Activated naive CD4-positive, alpha-beta T cell treated with anti-CD3 and anti-CD28 coated beads, Interleukin-2, amount 10 ng/mL, durations not matched to agents 7 days and 5 days (primary cell): ENCODE measurements around the gene LRP10.
"Not testable (repeated sequence)": the region's sequence is repeated elsewhere in the genome, so short reads cannot be mapped to it uniquely, and the experiment has no call there.

Source experiments
- CTCF ChIA-PET: fragments of 350-600 bp; sonication (Branson Sonifier 250); formaldehyde crosslinking; loops from one replicate; lab custom pipeline; 2021; ENCODE audit warnings: antibody characterized with exemption; lab: Charles Lee
- DNase-seq: peaks from one replicate; pipeline ENCODE4 v3.0.0-alpha.2; 2020
- H3K27ac Mint-ChIP-seq: one replicate; pipeline ENCODE4 v1.8.0; 2021; ENCODE audit warnings: mild to moderate bottlenecking, moderate library complexity, mixed read lengths
- H3K27me3 Mint-ChIP-seq: one replicate; pipeline ENCODE4 v1.8.0; 2021; ENCODE audit warnings: mild to moderate bottlenecking, mixed read lengths
- H3K36me3 Mint-ChIP-seq: one replicate; pipeline ENCODE4 v1.8.0; 2021; ENCODE audit warnings: mixed read lengths
- H3K4me1 Mint-ChIP-seq: one replicate; pipeline ENCODE4 v1.8.0; 2021; ENCODE audit warnings: mixed read lengths
- H3K4me3 Mint-ChIP-seq: one replicate; pipeline ENCODE4 v1.8.0; 2021; ENCODE audit warnings: mild to moderate bottlenecking, moderate library complexity, mixed read lengths
- H3K9me3 Mint-ChIP-seq: one replicate; pipeline ENCODE4 v1.8.0; 2021; ENCODE audit warnings: mixed read lengths

The LRP10 gene

DNA sequence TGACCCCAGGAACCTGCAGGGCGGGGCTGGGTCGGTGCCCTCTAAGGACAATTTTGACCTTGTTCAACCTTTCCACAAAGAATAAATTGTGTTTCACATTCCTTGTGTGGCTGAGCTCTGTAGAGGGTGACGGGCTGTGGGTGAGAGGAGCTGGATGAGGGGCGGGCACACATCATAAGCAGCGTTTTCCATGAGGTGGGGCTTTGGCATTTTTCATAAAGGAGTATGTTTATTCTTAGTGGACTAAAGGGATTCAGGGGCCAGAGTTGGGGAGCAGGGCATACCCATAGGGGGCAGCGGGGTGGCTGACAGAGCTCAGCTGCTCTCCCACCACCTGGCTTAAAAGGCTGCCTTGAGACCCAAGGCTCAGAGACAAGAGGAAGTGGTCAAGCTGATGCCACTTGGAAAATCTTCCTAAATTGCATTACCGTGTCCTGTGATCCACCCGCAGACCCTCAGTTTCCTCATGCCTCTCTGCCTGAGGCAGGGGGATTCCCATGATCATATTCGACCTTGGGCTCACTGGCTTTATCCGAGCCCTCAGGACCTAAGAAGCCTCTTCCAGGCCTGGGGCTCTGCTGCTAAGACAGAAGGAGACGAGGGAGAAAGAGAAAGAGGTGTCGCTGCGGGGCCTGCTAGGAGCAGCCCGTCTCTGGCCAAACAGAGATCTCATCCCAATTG lies 23.7 kb upstream of the LRP10 start:
- H3K4me1 Mint-ChIP-seq = peaks cover 10% of the 10 kb centered on the region
- no peaks in the 10 kb centered on the region for H3K9me3 Mint-ChIP-seq
- H3K36me3 Mint-ChIP-seq = no peaks in the 10 kb centered on the region
- no peak for DNase-seq
- no peak overlapping the region for H3K4me3 Mint-ChIP-seq
- peaks cover 86% of the 10 kb centered on the region for H3K27me3 Mint-ChIP-seq
- CTCF ChIA-PET = interaction anchor here (1.0 to 1.8 kb wide), 2 partner anchors 53 to 190 kb away, joined by 3 to 5 read pairs; no protein-coding TSS in a partner anchor
- H3K27ac Mint-ChIP-seq = no peak overlapping the region

DNA sequence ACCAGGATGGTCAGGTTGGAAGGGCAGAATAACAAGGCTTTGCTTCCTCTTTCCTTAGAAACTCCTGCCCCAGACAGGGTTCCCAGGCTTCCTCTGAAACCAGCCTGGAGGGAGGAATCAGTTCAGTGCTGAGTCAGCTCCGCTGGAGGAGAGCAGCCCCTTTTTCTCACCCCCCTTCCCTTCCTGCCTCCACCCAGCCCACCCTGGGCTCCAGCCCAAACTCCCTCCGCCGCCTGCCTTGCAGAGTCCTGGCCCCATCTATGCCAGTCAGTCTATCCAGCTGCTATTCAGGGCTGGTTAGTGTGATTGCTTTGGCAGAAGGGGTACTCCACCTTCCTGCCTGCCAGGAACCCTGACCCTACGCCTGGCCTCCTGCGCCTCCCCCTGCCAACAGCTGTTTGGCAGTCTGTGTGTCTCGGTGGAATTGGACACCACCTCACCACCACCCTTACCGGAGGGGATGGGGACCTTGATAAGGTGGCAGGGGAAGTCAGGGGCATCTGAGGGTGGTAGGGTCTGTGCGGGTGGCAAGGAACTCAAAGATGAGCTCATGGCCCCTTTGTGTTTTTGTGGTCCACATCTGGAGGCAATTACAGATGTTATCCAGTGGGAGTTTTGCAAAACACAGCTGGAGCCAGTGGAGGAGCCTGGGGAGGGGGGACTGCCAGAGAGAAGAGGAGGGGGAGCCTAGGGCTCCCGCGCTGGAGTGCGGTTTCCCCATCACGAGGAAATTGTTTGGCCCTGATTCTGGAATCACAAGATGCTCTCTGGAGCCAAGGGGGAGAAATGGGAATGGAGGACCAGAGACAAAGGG lies 23.0 kb upstream of the LRP10 start:
- H3K36me3 Mint-ChIP-seq = no peaks in the 10 kb centered on the region
- no peak for DNase-seq
- H3K9me3 Mint-ChIP-seq = no peaks in the 10 kb centered on the region
- H3K27ac Mint-ChIP-seq = no peak overlapping the region
- CTCF ChIA-PET = interaction anchor here (1.0 to 1.8 kb wide), 4 partner anchors 10 to 278 kb away, joined by 3 to 5 read pairs (median 3); no protein-coding TSS in a partner anchor
- H3K4me3 Mint-ChIP-seq = no peak overlapping the region
- peaks cover 18% of the 10 kb centered on the region for H3K4me1 Mint-ChIP-seq
- H3K27me3 Mint-ChIP-seq = peaks cover 86% of the 10 kb centered on the region

GRCh38 chr14:22849212-22849819 lies 22.2 kb upstream of the LRP10 start:
- Mint-ChIP-seq H3K4me3 (no peak overlapping the region), H3K27me3 (peaks cover 80% of the 10 kb centered on the region), H3K4me1 (peaks cover 20% of the 10 kb centered on the region), H3K36me3 (no peaks in the 10 kb centered on the region), H3K9me3 (no peaks in the 10 kb centered on the region), H3K27ac (no peak overlapping the region)
- no peak for DNase-seq
- CTCF ChIA-PET = interaction anchor here (0.7 to 2.2 kb wide), 5 partner anchors 11 to 279 kb away, joined by 3 to 17 read pairs (median 3); no protein-coding TSS in a partner anchor

GRCh38 chr14:22850944-22851764 lies 20.4 kb upstream of the LRP10 start:
- CTCF ChIA-PET = interaction anchor here (1.2 to 6.1 kb wide), 11 partner anchors 13 to 279 kb away, joined by 3 to 224 read pairs (median 17); partner anchors contain the start of genes ABHD4 and MRPL52
- H3K4me3 Mint-ChIP-seq = no peak overlapping the region
- H3K4me1 Mint-ChIP-seq = peaks cover 32% of the 10 kb centered on the region
- H3K9me3 Mint-ChIP-seq = no peaks in the 10 kb centered on the region
- H3K36me3 Mint-ChIP-seq = no peaks in the 10 kb centered on the region
- no peak overlapping the region for H3K27ac Mint-ChIP-seq
- H3K27me3 Mint-ChIP-seq = peaks cover 75% of the 10 kb centered on the region
- DNase-seq = peak; percentile 42

- H3K36me3 Mint-ChIP-seq, DNase-seq, H3K9me3 Mint-ChIP-seq, H3K4me3 Mint-ChIP-seq, H3K27ac Mint-ChIP-seq: not testable (repeated sequence)
- CTCF ChIA-PET = interaction anchor here (0.6 to 6.1 kb wide), 28 partner anchors 8 to 1103 kb away, joined by 3 to 224 read pairs (median 6); partner anchors contain the start of genes ABHD4, DAD1 and MRPL52
- Mint-ChIP-seq H3K4me1 (peaks cover 34% of the 10 kb centered on the region), H3K27me3 (peaks cover 75% of the 10 kb centered on the region)
Measured at GRCh38 chr14:22852178-22852577, 19.4 kb upstream of the LRP10 start.

GRCh38 chr14:22852599-22852939 lies 19.0 kb upstream of the LRP10 start:
- no peaks in the 10 kb centered on the region for H3K36me3 Mint-ChIP-seq
- peaks cover 77% of the 10 kb centered on the region for H3K27me3 Mint-ChIP-seq
- no peaks in the 10 kb centered on the region for H3K9me3 Mint-ChIP-seq
- DNase-seq = no peak
- CTCF ChIA-PET = interaction anchor here (0.6 to 6.1 kb wide), 25 partner anchors 8 to 1104 kb away, joined by 3 to 224 read pairs (median 5); partner anchors contain the start of genes DAD1 and MRPL52
- no peak overlapping the region for H3K4me3 Mint-ChIP-seq
- no peak overlapping the region for H3K27ac Mint-ChIP-seq
- H3K4me1 Mint-ChIP-seq = peaks cover 36% of the 10 kb centered on the region

DNA sequence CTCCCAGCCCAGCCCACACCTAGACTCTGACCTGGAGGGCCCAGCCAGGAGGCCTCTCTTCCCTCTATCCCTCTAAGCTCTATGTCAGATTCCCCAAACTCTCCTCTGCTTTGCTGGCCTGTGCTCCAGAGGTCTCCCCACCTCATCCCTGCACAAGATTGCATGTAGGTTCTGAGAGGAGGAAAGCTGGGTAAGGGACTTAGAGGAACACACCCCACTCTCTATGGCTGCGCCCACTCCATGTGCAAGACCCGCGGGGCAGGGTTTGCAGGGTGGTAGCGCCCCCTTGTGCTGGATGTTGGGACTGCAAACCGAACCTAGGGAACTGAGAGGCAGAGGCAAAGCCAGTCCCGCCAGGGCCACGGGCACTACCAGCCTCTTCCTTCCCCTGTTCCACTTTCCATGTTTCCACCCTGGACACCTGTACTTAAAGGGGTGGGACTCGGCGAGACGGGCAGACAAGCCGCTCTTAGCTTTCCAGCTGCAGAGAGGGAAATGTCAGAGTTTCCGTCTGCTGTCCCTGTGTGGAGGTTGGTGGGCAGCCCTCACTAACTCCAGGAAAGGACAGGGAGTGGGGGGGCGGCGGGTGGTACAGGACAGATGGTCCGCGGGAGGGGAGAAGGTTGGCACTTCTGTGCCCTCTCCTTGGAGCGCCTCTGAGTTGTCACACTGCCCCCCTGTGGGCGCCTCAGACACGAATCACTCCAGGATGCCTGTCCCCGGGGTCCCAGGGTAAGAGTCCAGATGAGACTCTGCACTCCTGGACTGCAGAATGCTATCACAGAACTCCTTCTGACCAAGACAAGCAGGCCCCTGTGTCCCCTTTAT lies 18.4 kb upstream of the LRP10 start:
- H3K4me3 Mint-ChIP-seq = peak overlapping the region; percentile 72
- H3K9me3 Mint-ChIP-seq = no peaks in the 10 kb centered on the region
- DNase-seq = peak; percentile 93
- H3K27me3 Mint-ChIP-seq = peaks cover 77% of the 10 kb centered on the region
- peak overlapping the region; percentile 49 for H3K27ac Mint-ChIP-seq
- peaks cover 39% of the 10 kb centered on the region for H3K4me1 Mint-ChIP-seq
- H3K36me3 Mint-ChIP-seq = no peaks in the 10 kb centered on the region
- CTCF ChIA-PET = interaction anchor here (0.6 to 6.1 kb wide), 26 partner anchors 9 to 875 kb away, joined by 3 to 224 read pairs (median 4); partner anchors contain the start of genes DAD1 and MRPL52

DNA sequence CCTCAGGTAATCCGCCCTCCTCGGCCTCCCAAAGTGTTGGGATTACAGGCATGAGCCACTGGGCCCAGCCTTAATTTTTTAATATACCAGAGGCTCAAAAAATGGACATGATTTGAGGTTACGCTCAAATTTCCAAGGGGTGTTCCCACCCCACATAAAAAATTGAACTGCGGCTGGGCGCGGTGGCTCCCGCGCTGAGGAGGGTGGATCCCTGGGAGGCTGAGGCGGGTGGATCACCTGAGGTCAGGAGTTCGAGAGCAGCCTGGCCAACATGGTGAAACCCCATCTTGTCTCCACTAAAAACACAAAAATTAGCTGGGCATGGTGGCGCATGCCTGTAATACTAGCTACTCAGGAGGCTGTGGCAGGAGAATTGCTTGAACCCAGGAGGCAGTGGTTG lies 17.2 kb upstream of the LRP10 start:
- Mint-ChIP-seq H3K4me1 (peaks cover 49% of the 10 kb centered on the region), H3K27me3 (peaks cover 77% of the 10 kb centered on the region)
- H3K27ac Mint-ChIP-seq, H3K36me3 Mint-ChIP-seq, DNase-seq, H3K9me3 Mint-ChIP-seq, H3K4me3 Mint-ChIP-seq: not testable (repeated sequence)
- CTCF ChIA-PET = interaction anchor here (0.6 to 6.1 kb wide), 16 partner anchors 8 to 733 kb away, joined by 3 to 224 read pairs (median 8); partner anchors contain the start of gene MRPL52

DNA sequence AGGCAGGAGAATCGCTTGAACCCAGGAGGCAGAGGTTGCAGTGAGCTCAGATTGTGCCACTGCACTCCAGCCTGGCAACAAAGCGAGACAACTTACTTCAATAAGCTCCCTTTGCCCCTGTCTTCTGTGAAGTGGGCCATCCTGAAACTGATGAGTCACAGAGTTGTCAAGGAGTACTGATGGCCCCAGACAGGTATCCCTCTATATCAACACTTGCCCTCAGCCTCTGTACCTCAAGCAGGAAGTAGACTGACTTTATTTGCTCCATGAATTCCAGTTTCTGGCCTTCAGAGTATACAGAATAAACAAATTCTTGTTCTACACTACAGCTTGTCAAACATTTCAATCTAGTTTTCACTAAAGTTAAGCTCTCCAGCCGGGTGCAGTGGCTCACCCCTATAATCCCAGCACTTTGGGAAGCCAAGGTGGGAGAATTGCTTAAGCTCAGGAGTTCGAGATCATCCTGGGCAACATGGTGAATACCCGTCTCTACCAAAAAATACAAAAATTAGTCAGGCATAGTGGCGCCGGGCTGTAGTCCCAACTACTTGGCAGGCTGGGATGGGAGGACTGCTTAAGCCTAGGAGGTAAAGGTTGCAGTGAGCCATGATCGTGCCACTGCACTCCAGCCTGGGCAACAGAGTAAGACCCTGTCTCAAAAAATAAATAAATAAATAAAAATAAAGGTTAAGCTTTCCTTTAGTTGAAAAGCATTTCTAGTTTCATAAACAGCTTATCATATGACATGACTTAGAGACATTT lies 16.4 kb upstream of the LRP10 start:
- H3K36me3 Mint-ChIP-seq = peaks cover 1% of the 10 kb centered on the region
- DNase-seq = no peak
- no peaks in the 10 kb centered on the region for H3K9me3 Mint-ChIP-seq
- CTCF ChIA-PET = interaction anchor here (0.6 to 6.1 kb wide), 18 partner anchors 11 to 299 kb away, joined by 3 to 224 read pairs (median 4); no protein-coding TSS in a partner anchor
- peaks cover 49% of the 10 kb centered on the region for H3K4me1 Mint-ChIP-seq
- no peak overlapping the region for H3K4me3 Mint-ChIP-seq
- H3K27me3 Mint-ChIP-seq = peaks cover 78% of the 10 kb centered on the region
- no peak overlapping the region for H3K27ac Mint-ChIP-seq

DNA sequence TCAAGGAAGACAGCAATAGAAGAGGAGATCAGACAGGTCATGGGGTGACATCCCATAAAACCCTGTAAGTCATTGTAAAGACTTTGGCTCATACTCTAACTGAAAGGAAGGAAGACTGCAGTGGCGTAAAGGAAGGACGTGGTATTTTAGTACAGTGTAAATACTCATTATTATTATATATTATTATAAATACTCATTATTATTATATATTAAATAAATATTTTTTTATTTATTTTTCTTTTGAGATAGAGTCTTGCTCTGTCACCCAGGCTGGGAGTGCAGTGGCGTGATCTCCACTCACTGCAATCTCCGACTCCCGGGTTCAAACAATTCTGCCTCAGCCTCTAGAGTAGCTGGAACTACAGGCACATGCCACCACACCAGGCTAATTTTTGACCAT lies 15.1 kb upstream of the LRP10 start:
- Mint-ChIP-seq H3K27me3 (peaks cover 81% of the 10 kb centered on the region), H3K27ac (no peak overlapping the region), H3K4me3 (no peak overlapping the region), H3K9me3 (peaks cover 2% of the 10 kb centered on the region), H3K36me3 (peaks cover 3% of the 10 kb centered on the region), H3K4me1 (peaks cover 44% of the 10 kb centered on the region)
- DNase-seq = no peak
- CTCF ChIA-PET = interaction anchor here (3.3 to 6.0 kb wide), 2 partner anchors 34 to 44 kb away, joined by 18 to 51 read pairs; no protein-coding TSS in a partner anchor

GRCh38 chr14:22860377-22860776 lies 11.2 kb upstream of the LRP10 start:
- H3K4me1 Mint-ChIP-seq = peaks cover 22% of the 10 kb centered on the region
- DNase-seq, H3K4me3 Mint-ChIP-seq, H3K36me3 Mint-ChIP-seq, H3K27ac Mint-ChIP-seq, H3K9me3 Mint-ChIP-seq: not testable (repeated sequence)
- CTCF ChIA-PET = interaction anchor here (0.6 to 2.8 kb wide), 6 partner anchors 12 to 234 kb away, joined by 3 to 16 read pairs (median 4); partner anchors contain the start of gene ACIN1
- H3K27me3 Mint-ChIP-seq = peaks cover 70% of the 10 kb centered on the region

- CTCF ChIA-PET = interaction anchor here (0.6 to 2.9 kb wide), 4 partner anchors 8 to 406 kb away, joined by 3 to 14 read pairs (median 6); no protein-coding TSS in a partner anchor
Measured at GRCh38 chr14:22861651-22862050, 9.9 kb upstream of the LRP10 start.

More at GRCh38 chr14:22861651-22862050, 9.9 kb upstream of the LRP10 start:
- no peak overlapping the region for H3K27ac Mint-ChIP-seq
- peaks cover 15% of the 10 kb centered on the region for H3K4me1 Mint-ChIP-seq
- peaks cover 66% of the 10 kb centered on the region for H3K27me3 Mint-ChIP-seq
- peaks cover 7% of the 10 kb centered on the region for H3K9me3 Mint-ChIP-seq
- no peak for DNase-seq
- H3K36me3 Mint-ChIP-seq = peaks cover 10% of the 10 kb centered on the region
- H3K4me3 Mint-ChIP-seq = no peak overlapping the region
